ENCODE measurements around the gene PHGDH.

PHGDH gene

DNA sequence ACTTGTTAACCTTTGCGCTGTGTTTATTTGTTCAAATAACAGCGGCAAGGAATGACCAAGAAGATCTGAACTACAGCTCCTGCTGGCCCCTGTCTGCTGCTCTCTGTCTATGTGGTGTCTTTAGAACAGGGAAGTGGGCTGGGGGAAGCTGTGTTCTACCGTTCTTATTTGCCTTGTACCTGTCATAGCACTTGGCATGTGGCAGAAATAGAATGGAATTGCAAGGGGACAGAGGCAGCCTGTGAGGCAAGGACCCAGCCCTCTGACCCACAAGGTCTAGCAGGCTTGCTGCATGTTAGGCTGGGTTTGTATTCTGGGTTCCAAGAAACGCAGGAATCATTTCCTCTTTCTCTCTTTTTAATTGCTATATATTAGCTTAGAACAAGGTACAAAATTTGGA lies 36.3 kb downstream of the PHGDH start:
- Histone ChIP-seq H3K36me3 (ENCODE audit: control insufficient read depth in 1 of 2, insufficient read depth in 2 of 2, low read depth in 1 of 2, low read length in 2 of 2) (peaks cover 1 to 8% of the 10 kb centered on the region in 2 experiments), H3K9ac (ENCODE audit: low read length) (no peak overlapping the region), H2AK5ac (ENCODE audit: low read length, severe bottlenecking) (no peak overlapping the region), H2AFZ (ENCODE audit: low read depth, low read length) (no peak overlapping the region), H3K4me3 (ENCODE audit: insufficient read depth in 1 of 2, low read depth in 1 of 2, low read length in 2 of 2) (no peak overlapping the region), H3K18ac (ENCODE audit: low read depth in 1 of 2, low read length in 2 of 2) (no peak overlapping the region), H3K4me1 (ENCODE audit: control insufficient read depth, insufficient read depth, low read depth, low read length) (no peaks in the 10 kb centered on the region), H3K4me2 (ENCODE audit: low read length, poor library complexity, severe bottlenecking) (no peak overlapping the region), H3K79me1 (replicated peaks; ENCODE audit: low read length, poor library complexity, severe bottlenecking) (no peaks in the 10 kb centered on the region), H3K23ac (ENCODE audit: low read length in 2 of 2) (no peak overlapping the region), H4K8ac (ENCODE audit: low read length) (no peak overlapping the region), H4K91ac (ENCODE audit: low read length) (no peak overlapping the region), H2BK120ac (ENCODE audit: low read depth, low read length) (no peak overlapping the region), H3K14ac (ENCODE audit: low read length in 2 of 2) (no peak overlapping the region), H3K4ac (ENCODE audit: low read depth in 1 of 2, low read length in 2 of 2) (no peak overlapping the region), H2BK12ac (ENCODE audit: low read length in 2 of 2) (no peak overlapping the region), H2BK5ac (ENCODE audit: low read depth, low read length, poor library complexity, severe bottlenecking) (no peak overlapping the region), H3K27me3 (ENCODE audit: control insufficient read depth in 1 of 2, insufficient read depth in 1 of 2, low read length in 2 of 2) (peaks cover 0 to 21% of the 10 kb centered on the region in 2 experiments), H3K9me3 (ENCODE audit: control insufficient read depth, low read length) (no peaks in the 10 kb centered on the region), H3K27ac (ENCODE audit: low read length, poor library complexity, severe bottlenecking) (no peak overlapping the region), H2BK15ac (ENCODE audit: low read depth, poor library complexity, severe bottlenecking) (no peak overlapping the region)
- DNase-seq: no peak
- WGBS: 63% methylated on average over 3 of the region's 4 CpGs

- Histone ChIP-seq H3K4ac (ENCODE audit: low read depth in 1 of 2, low read length in 2 of 2) (no peak overlapping the region), H3K27me3 (ENCODE audit: control insufficient read depth in 1 of 2, insufficient read depth in 1 of 2, low read length in 2 of 2) (peaks cover 0 to 21% of the 10 kb centered on the region in 2 experiments), H4K8ac (ENCODE audit: low read length) (no peak overlapping the region), H3K4me2 (ENCODE audit: low read length, poor library complexity, severe bottlenecking) (no peak overlapping the region), H3K27ac (ENCODE audit: low read length, poor library complexity, severe bottlenecking) (no peak overlapping the region), H2BK5ac (ENCODE audit: low read depth, low read length, poor library complexity, severe bottlenecking) (no peak overlapping the region), H3K4me1 (ENCODE audit: control insufficient read depth, insufficient read depth, low read depth, low read length) (no peaks in the 10 kb centered on the region), H3K23ac (ENCODE audit: low read length in 2 of 2) (no peak overlapping the region), H3K79me1 (replicated peaks; ENCODE audit: low read length, poor library complexity, severe bottlenecking) (no peaks in the 10 kb centered on the region), H3K9me3 (ENCODE audit: control insufficient read depth, low read length) (no peaks in the 10 kb centered on the region), H3K36me3 (ENCODE audit: control insufficient read depth in 1 of 2, insufficient read depth in 2 of 2, low read depth in 1 of 2, low read length in 2 of 2) (no peaks in the 10 kb centered on the region), H3K9ac (ENCODE audit: low read length) (no peak overlapping the region), H2BK12ac (ENCODE audit: low read length in 2 of 2) (no peak overlapping the region), H2AK5ac (ENCODE audit: low read length, severe bottlenecking) (no peak overlapping the region), H4K91ac (ENCODE audit: low read length) (no peak overlapping the region), H3K14ac (ENCODE audit: low read length in 2 of 2) (no peak overlapping the region), H2BK120ac (ENCODE audit: low read depth, low read length) (no peak overlapping the region), H2BK15ac (ENCODE audit: low read depth, poor library complexity, severe bottlenecking) (no peak overlapping the region), H2AFZ (ENCODE audit: low read depth, low read length) (no peak overlapping the region), H3K4me3 (ENCODE audit: insufficient read depth in 1 of 2, low read depth in 1 of 2, low read length in 2 of 2) (no peak overlapping the region), H3K18ac (ENCODE audit: low read depth in 1 of 2, low read length in 2 of 2) (no peak overlapping the region)
- DNase-seq: no peak
- whole genome bisulfite sequencing: 100% methylated on average over 2 of the region's 4 CpGs
Measured at GRCh38 chr1:119752592-119752991, 40.9 kb downstream of the PHGDH start.

- no peak overlapping the region for H4K8ac ChIP-seq (ENCODE audit: low read length)
- H3K4ac ChIP-seq (ENCODE audit: low read depth in 1 of 2, low read length in 2 of 2): no peak overlapping the region
- no peak overlapping the region for H3K4me2 ChIP-seq (ENCODE audit: low read length, poor library complexity, severe bottlenecking)
- H3K4me3 ChIP-seq (ENCODE audit: insufficient read depth in 1 of 2, low read depth in 1 of 2, low read length in 2 of 2): no peak overlapping the region
- H3K27me3 ChIP-seq (ENCODE audit: control insufficient read depth in 1 of 2, insufficient read depth in 1 of 2, low read length in 2 of 2): no peaks in the 10 kb centered on the region
- 91% methylated on average over 2 of the region's 3 CpGs for WGBS
- H3K9ac ChIP-seq (ENCODE audit: low read length): no peak overlapping the region
- no peak for DNase-seq
- no peak overlapping the region for H4K91ac ChIP-seq (ENCODE audit: low read length)
- H3K36me3 ChIP-seq (ENCODE audit: control insufficient read depth in 1 of 2, insufficient read depth in 2 of 2, low read depth in 1 of 2, low read length in 2 of 2): no peaks in the 10 kb centered on the region
- H3K9me3 ChIP-seq (ENCODE audit: control insufficient read depth, low read length): no peaks in the 10 kb centered on the region
- no peak overlapping the region for H2AK5ac ChIP-seq (ENCODE audit: low read length, severe bottlenecking)
- no peak overlapping the region for H3K23ac ChIP-seq (ENCODE audit: low read length in 2 of 2)
- H3K14ac ChIP-seq (ENCODE audit: low read length in 2 of 2): no peak overlapping the region
- H2BK120ac ChIP-seq (ENCODE audit: low read depth, low read length): no peak overlapping the region
- no peak overlapping the region for H2BK5ac ChIP-seq (ENCODE audit: low read depth, low read length, poor library complexity, severe bottlenecking)
- H3K79me1 ChIP-seq (replicated peaks; ENCODE audit: low read length, poor library complexity, severe bottlenecking): no peaks in the 10 kb centered on the region
- H2BK15ac ChIP-seq (ENCODE audit: low read depth, poor library complexity, severe bottlenecking): no peak overlapping the region
- H2AFZ ChIP-seq (ENCODE audit: low read depth, low read length): no peak overlapping the region
- no peak overlapping the region for H3K18ac ChIP-seq (ENCODE audit: low read depth in 1 of 2, low read length in 2 of 2)
- no peak overlapping the region for H3K27ac ChIP-seq (ENCODE audit: low read length, poor library complexity, severe bottlenecking)
- H3K4me1 ChIP-seq (ENCODE audit: control insufficient read depth, insufficient read depth, low read depth, low read length): no peaks in the 10 kb centered on the region
- no peak overlapping the region for H2BK12ac ChIP-seq (ENCODE audit: low read length in 2 of 2)
Measured at GRCh38 chr1:119758584-119758983, 46.9 kb downstream of the PHGDH start.

GRCh38 chr1:119762409-119762808 lies 50.7 kb downstream of the PHGDH start:
- Histone ChIP-seq H3K4ac (ENCODE audit: low read depth in 1 of 2, low read length in 2 of 2) (no peak overlapping the region), H2AK5ac (ENCODE audit: low read length, severe bottlenecking) (no peak overlapping the region), H4K8ac (ENCODE audit: low read length) (no peak overlapping the region), H2BK5ac (ENCODE audit: low read depth, low read length, poor library complexity, severe bottlenecking) (no peak overlapping the region), H3K18ac (ENCODE audit: low read depth in 1 of 2, low read length in 2 of 2) (no peak overlapping the region), H3K27ac (ENCODE audit: low read length, poor library complexity, severe bottlenecking) (no peak overlapping the region), H2BK120ac (ENCODE audit: low read depth, low read length) (no peak overlapping the region), H3K4me3 (ENCODE audit: insufficient read depth in 1 of 2, low read depth in 1 of 2, low read length in 2 of 2) (no peak overlapping the region), H3K4me1 (ENCODE audit: control insufficient read depth, insufficient read depth, low read depth, low read length) (no peaks in the 10 kb centered on the region), H3K9me3 (ENCODE audit: control insufficient read depth, low read length) (peaks cover 7% of the 10 kb centered on the region), H3K27me3 (ENCODE audit: control insufficient read depth in 1 of 2, insufficient read depth in 1 of 2, low read length in 2 of 2) (peaks cover 14 to 15% of the 10 kb centered on the region in 2 experiments), H2AFZ (ENCODE audit: low read depth, low read length) (no peak overlapping the region), H3K79me1 (replicated peaks; ENCODE audit: low read length, poor library complexity, severe bottlenecking) (no peaks in the 10 kb centered on the region), H3K14ac (ENCODE audit: low read length in 2 of 2) (no peak overlapping the region), H3K23ac (ENCODE audit: low read length in 2 of 2) (no peak overlapping the region), H2BK12ac (ENCODE audit: low read length in 2 of 2) (no peak overlapping the region), H3K36me3 (ENCODE audit: control insufficient read depth in 1 of 2, insufficient read depth in 2 of 2, low read depth in 1 of 2, low read length in 2 of 2) (no peaks in the 10 kb centered on the region), H4K91ac (ENCODE audit: low read length) (no peak overlapping the region), H3K9ac (ENCODE audit: low read length) (no peak overlapping the region), H2BK15ac (ENCODE audit: low read depth, poor library complexity, severe bottlenecking) (no peak overlapping the region), H3K4me2 (ENCODE audit: low read length, poor library complexity, severe bottlenecking) (no peak overlapping the region)
- WGBS: no CpG with 5 or more reads among the region's 1 CpG
- no peak for DNase-seq
